Measurements from ENCODE around the gene ILKAP. TPM values are rescaled to one million over a fixed set of nuclear protein-coding genes. Genes with fewer than 3 reads are reported as not detected.

The ILKAP gene
- total RNA-seq, 1 donor from 2014 or later: 22.6 TPM

DNA sequence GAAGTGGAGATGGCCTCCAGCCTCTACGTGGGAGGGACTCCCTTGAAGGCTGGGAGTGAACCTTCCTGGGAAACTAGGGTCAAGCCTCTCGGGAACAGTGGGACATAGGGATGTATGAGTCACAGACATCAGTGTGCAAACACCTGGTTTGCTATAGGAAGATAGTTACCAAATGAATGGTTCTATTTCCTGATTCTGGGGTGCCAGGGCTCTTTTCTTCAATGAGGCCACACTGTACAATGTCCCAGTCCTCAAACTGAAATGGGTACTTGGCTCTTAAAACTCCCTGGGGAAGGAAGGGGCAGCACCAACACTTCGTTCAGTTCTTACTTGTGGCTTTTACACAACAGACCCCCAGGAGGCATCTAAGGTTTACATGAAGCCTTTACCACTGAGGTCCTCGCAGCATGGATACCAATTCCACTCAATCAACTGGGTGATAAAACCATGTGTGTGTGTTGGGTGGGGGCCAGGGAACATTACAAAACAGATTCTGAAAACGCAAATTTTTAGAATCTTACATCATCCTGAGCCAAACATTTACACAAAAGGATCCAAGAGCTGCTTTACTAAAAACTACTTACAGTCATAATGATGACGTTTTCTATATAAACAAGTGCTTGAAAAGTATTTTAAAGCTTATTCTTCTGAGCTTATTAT, 34.3 kb downstream of the ILKAP start:
- H3K36me3 ChIP-seq: peaks cover 28 to 42% of the 10 kb centered on the region in 2 donors
- peak in 1 of 2 donors; percentile 91 for DNase-seq (ENCODE audit: low spot score in 2 of 2)
- TF ChIP-seq, protein P1, sequence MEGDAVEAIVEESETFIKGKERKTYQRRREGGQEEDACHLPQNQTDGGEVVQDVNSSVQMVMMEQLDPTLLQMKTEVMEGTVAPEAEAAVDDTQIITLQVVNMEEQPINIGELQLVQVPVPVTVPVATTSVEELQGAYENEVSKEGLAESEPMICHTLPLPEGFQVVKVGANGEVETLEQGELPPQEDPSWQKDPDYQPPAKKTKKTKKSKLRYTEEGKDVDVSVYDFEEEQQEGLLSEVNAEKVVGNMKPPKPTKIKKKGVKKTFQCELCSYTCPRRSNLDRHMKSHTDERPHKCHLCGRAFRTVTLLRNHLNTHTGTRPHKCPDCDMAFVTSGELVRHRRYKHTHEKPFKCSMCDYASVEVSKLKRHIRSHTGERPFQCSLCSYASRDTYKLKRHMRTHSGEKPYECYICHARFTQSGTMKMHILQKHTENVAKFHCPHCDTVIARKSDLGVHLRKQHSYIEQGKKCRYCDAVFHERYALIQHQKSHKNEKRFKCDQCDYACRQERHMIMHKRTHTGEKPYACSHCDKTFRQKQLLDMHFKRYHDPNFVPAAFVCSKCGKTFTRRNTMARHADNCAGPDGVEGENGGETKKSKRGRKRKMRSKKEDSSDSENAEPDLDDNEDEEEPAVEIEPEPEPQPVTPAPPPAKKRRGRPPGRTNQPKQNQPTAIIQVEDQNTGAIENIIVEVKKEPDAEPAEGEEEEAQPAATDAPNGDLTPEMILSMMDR (IDR thresholded peaks at IDR 0.05): no peak
- H3K4me3 ChIP-seq: no peak overlapping the region
- no peaks in the 10 kb centered on the region for H3K9me3 ChIP-seq
- peaks cover 1% of the 10 kb centered on the region for H3K27me3 ChIP-seq
- peaks cover 8 to 34% of the 10 kb centered on the region in 2 donors for H3K4me1 ChIP-seq
- peak overlapping the region; percentile 85 to 91 for H3K27ac ChIP-seq
- intact Hi-C loops (cut with DNase I): loop anchor here (2.0 kb wide), 2 partner anchors 26 to 118 kb away; no protein-coding TSS in a partner anchor

- Histone ChIP-seq H3K9me3 (no peaks in the 10 kb centered on the region), H3K4me1 (peaks cover 12 to 36% of the 10 kb centered on the region in 2 donors), H3K27ac (peak overlapping the region; percentile 78 to 91), H3K36me3 (peaks cover 20 to 34% of the 10 kb centered on the region in 2 donors), H3K27me3 (peaks cover 4% of the 10 kb centered on the region), H3K4me3 (no peak overlapping the region)
- no peak for DNase-seq (ENCODE audit: low spot score in 2 of 2)
- TF ChIP-seq, protein P1 (IDR thresholded peaks at IDR 0.05): no peak
- intact Hi-C loops (cut with DNase I): loop anchor here (2.0 kb wide), 2 partner anchors 26 to 118 kb away; no protein-coding TSS in a partner anchor
Measured at GRCh38 chr2:238168196-238169047, 35.1 kb downstream of the ILKAP start.

DNA sequence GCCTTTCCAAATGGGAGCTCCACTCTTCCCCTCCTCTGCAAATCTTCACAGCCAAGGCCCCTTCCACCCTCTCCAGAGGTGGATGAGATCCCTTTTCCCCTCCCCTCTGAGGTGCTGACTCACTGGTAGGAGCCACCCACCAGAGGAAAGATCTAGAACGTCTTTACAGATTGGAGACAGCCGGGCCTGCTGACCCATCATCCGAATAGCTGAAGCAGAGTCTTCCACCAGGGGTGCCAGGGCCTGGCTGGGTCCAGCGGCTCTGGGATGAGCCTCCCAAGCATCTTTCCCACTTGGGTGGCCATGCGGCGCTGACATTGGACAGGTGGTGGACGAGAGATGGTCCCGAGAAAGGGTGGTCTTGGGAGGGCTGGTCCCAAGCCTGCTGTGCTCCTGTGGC, 35.7 kb downstream of the ILKAP start:
- H3K27ac ChIP-seq: peak overlapping the region; percentile 78 to 91
- intact Hi-C loops (cut with DNase I): loop anchor here (2.0 kb wide), 2 partner anchors 25 to 119 kb away; no protein-coding TSS in a partner anchor
- DNase-seq (ENCODE audit: low spot score in 2 of 2): no peak

GRCh38 chr2:238167344-238167715, 36.2 kb downstream of the ILKAP start:
- Histone ChIP-seq H3K27ac (peak overlapping the region in 1 of 2 donors; percentile 78), H3K4me1 (peaks cover 12 to 36% of the 10 kb centered on the region in 2 donors), H3K27me3 (peaks cover 4% of the 10 kb centered on the region), H3K4me3 (no peak overlapping the region), H3K36me3 (peaks cover 9 to 23% of the 10 kb centered on the region in 2 donors), H3K9me3 (no peaks in the 10 kb centered on the region)
- TF ChIP-seq, protein P1 (IDR thresholded peaks at IDR 0.05): no peak
- intact Hi-C loops (cut with DNase I): no loop called here
- DNase-seq (ENCODE audit: low spot score in 2 of 2): no peak

More for the DNA sequence above, 35.7 kb downstream of the ILKAP start:
- peaks cover 4% of the 10 kb centered on the region for H3K27me3 ChIP-seq
- TF ChIP-seq, protein P1 (IDR thresholded peaks at IDR 0.05): no peak
- H3K9me3 ChIP-seq: no peaks in the 10 kb centered on the region
- peaks cover 13 to 27% of the 10 kb centered on the region in 2 donors for H3K36me3 ChIP-seq
- peaks cover 12 to 36% of the 10 kb centered on the region in 2 donors for H3K4me1 ChIP-seq
- no peak overlapping the region for H3K4me3 ChIP-seq

- H3K9me3 ChIP-seq: no peaks in the 10 kb centered on the region
- H3K4me3 ChIP-seq: no peak overlapping the region
- H3K27me3 ChIP-seq: peaks cover 4% of the 10 kb centered on the region
- H3K4me1 ChIP-seq: peaks cover 12 to 35% of the 10 kb centered on the region in 2 donors
- H3K36me3 ChIP-seq: peaks cover 2 to 16% of the 10 kb centered on the region in 2 donors
- no peak overlapping the region for H3K27ac ChIP-seq
- DNase-seq (ENCODE audit: low spot score in 2 of 2): peak in 1 of 2 donors; percentile 53
- TF ChIP-seq, protein P1 (IDR thresholded peaks at IDR 0.05): no peak
- intact Hi-C loops (cut with DNase I): no loop called here
Measured at GRCh38 chr2:238166391-238167343, 36.8 kb downstream of the ILKAP start.

Data from ascending aorta (tissue), 2 donors.